HG03520 (cell line): ENCODE data around the gene RASSF8.

Experiments
- ATAC-seq: cut with Tn5 transposase; IDR thresholded peaks from one replicate; pipeline ENCODE4 v1.9.1; 2021; ENCODE audit warnings: mild to moderate bottlenecking, moderate library complexity; ENCODE audit not compliant: unreplicated experiment

The RASSF8 gene, protein sequence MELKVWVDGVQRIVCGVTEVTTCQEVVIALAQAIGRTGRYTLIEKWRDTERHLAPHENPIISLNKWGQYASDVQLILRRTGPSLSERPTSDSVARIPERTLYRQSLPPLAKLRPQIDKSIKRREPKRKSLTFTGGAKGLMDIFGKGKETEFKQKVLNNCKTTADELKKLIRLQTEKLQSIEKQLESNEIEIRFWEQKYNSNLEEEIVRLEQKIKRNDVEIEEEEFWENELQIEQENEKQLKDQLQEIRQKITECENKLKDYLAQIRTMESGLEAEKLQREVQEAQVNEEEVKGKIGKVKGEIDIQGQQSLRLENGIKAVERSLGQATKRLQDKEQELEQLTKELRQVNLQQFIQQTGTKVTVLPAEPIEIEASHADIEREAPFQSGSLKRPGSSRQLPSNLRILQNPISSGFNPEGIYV

DNA sequence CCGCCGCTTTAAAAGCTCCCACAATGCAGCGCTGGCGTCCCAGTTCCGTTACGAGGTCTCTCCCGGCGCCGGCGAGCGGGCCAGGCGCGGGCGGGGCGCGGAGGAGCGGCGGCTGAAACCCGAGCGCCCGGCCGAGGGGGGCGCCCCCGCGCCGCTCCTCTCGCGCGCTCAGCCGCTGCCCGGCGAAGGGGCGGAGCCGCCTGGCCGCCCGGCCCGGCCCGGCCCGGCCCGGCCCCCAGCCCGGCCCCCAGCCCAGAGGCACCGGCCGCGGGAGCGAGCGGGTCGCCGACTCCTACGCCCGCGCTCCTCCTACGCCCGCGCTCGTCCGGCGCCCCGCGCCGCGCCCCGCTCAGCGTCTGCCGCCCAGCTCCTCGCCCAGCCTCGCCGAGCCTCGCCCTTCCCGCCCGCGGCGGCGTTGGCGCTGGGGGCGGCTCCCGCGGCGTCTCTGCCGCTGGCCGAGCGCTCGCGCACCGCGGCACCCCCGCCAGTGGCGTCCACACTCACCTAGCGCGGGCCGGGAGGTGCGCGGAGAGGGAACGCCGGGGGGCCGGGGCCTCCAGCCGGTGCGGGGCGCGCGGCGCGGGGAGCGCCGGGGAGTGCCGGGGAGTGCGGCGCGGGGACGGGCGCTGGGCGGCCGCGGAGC is at the start of gene RASSF8:
RASSF8 (plus strand) TSS at position 255 of the 643 bp plus-strand sequence. CDS start 96,662 bp downstream, outside the sequence.
- ATAC-seq, result peak; percentile 79

DNA sequence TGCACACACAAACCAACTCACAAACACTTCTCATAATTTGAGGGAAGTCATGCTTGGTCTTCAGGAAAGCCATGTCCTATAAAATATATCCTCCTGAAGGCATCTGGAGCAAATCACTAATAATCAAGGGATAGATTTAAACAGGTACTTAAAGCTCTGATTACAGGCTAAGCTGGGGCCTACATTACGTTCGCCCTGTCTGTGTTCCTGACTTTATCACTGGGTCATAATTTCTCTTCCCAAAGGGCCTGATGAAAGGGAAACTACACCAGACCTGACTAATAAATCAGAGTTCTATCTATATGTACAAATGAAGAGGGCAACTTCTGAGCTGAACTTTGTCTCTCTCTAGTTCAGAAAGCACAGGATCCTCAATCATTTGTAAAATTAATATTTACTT is 43.9 kb upstream of the RASSF8 start:
- ATAC-seq, result no peak

- ATAC-seq, result no peak
Observed at GRCh38 chr12:25924491-25925001, 33.9 kb upstream of the RASSF8 start.

GRCh38 chr12:25925064-25925463 is 33.4 kb upstream of the RASSF8 start:
- ATAC-seq, result no peak

GRCh38 chr12:25926536-25926935 is 31.9 kb upstream of the RASSF8 start:
- no peak for ATAC-seq

GRCh38 chr12:25929142-25929541 is 29.3 kb upstream of the RASSF8 start:
- no peak for ATAC-seq

DNA sequence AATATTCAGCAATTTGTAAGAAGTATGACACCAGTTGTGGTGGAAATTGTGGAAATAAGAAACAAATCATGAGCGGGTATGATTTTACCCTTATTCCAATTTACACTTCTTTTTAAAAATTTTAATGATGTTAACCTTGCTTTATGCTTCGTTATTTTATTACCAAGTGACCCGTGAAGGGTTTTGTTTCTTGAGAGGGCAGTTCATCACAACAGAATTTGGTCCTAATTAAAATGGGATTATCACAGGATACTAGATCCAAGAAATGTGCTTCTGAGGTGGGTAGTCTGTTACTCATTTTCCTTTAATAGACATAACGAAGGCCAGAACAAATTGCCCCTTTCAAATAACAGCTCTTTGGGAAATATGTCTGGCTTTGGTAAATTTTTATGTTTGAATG is 25.5 kb upstream of the RASSF8 start:
- ATAC-seq, result no peak

- ATAC-seq, result no peak
Observed at GRCh38 chr12:25934456-25934855, 24.0 kb upstream of the RASSF8 start.

DNA sequence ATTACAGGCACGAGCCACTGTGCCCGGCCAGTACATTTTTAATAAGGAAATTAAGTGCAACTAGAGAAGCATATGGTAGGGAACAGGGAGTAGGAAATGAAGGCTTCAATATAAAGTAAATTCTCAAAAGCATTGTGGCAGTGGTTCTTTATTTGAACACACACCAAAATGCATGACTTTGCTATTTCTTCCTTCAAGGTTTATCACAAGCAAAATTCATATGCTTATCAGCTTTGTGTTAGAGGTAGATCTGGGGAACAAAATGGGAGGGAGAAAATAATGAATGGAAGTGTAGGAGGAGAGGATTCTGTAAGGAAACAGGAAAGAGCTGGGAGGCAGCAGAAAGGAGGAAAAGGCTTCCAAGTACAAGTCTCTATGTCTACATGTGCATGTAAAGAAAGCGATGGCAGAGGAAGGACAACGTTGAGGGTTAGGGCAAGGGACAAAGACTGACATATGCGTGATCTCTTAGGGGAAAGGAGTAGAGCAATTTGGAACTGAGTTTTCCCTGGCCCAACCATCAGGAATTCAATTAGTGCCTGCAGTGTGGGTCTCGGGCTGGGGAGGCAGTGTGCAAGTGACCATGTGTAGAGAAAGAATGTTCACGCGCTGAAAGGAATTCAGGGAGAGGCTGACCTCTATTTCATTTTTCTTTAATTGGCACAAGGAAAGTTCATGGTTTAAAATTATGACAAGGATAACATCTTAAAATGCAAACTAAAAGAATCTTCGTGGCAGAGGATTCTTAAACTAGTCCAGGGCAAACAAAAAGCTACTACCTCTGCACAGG is 22.9 kb upstream of the RASSF8 start:
- no peak for ATAC-seq

DNA sequence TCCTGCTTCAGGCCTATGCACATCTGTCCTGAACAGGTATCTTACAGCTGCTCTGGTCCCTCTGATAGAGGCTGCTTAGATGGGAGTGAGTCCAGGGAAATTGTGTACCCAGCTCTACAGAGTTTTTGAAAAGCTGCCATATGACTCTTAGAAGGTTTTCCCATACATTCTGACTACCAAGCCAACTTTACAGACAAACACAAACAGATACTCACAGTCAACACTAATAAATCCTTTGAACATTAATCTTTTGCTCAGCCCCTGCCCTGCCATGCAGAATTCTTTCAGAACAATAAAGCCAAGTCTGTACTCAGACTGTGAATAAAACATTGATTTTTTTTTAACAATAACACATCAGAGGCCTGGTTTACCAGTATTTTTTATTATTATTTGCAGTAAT is 21.4 kb upstream of the RASSF8 start:
- no peak for ATAC-seq

- no peak for ATAC-seq
Observed at GRCh38 chr12:25938581-25938980, 19.9 kb upstream of the RASSF8 start.

DNA sequence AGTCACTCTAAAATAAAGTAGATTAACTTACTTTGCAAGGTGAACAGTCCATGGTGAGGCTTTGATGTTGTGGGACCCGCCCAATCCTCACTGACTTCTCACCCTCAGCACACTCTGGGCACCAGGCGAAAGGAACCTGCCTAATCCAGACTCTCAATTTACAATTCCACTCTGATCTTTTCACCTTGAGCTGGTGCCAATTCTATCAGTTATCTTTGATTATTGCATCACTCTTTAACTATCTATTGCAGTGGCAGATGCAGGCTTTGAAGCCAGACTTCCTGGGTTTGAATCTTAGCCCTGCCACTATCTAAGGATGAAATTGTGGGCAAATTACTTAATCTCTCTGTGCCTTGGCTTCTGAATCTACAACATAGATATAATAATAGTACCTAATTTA is 18.9 kb upstream of the RASSF8 start:
- ATAC-seq, result no peak

DNA sequence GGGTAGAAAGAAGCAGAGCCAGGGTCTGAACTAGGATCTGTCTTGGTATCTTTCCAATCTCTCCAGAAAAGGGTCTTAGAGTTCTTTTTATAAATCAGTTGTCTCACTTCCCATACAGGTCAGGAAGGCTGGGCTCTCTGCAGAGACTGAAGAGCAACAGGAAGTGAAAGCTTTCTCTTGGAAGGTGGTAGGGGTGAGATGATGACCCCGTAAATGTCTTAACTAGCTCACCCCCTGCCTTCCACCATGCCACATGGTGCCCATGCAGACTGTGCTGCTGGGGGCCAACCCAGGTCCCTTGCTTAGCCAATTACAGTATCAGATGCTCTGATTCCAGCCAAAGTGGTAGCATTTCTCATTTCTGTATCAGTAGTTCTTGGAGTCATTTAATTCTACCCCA is 17.6 kb upstream of the RASSF8 start:
- no peak for ATAC-seq

DNA sequence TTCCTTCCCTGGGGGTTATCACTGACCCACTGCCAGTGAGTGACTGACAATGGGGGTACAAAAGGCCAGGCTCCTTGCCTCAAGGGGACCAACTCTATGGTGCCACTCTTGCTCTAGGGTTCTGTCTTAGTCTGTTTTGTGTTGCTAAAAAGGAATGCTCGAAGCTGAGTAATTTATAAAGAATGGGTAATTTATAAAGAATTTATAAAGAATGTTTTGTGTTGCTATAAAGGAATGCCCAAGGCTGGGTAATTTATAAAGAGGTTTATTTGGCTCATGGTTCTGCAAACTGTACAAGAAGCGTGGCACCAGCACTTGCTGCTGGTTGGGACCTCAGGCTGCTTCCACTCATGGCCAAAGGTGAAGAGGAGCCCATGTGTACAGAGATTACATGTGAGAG is 15.8 kb upstream of the RASSF8 start:
- no peak for ATAC-seq

DNA sequence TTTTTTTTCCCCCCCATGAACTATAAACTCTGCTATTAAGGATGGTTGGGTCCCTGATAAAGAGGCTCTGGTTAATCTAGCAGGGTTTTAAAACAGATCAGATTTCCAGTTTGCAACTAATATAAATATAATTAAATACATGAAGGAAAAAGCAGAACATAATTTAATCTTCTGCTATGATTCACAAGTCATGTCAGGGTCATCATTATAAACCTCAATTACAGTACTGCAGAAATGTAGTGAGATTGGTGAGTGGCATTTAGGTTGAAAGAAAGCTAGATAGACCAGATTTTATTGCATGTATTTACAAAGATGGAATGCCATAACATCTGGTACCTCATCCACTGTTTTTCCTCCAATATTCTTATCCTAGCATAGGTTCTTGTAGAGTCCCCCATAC is 14.5 kb upstream of the RASSF8 start:
- ATAC-seq, result no peak

DNA sequence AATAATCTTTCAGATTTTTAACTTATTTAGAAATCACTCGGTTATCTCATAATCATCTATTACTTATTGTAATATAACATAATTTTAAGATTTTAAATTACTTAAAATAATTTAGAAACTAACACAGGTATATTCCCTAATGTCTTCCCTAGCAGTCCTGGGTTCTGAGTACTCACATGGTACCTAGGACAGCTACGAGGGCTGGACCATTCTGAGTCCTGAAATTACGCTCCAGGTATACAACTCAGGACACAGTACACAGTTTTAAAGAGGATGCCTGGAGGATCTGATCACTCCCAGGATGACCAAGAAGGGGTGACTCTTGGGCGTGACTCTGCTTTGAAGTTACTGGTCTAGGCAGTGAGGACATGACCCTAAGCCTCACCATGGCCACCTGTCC is 9.1 kb upstream of the RASSF8 start:
- no peak for ATAC-seq

- no peak for ATAC-seq
Observed at GRCh38 chr12:25950329-25951115, 8.0 kb upstream of the RASSF8 start.

DNA sequence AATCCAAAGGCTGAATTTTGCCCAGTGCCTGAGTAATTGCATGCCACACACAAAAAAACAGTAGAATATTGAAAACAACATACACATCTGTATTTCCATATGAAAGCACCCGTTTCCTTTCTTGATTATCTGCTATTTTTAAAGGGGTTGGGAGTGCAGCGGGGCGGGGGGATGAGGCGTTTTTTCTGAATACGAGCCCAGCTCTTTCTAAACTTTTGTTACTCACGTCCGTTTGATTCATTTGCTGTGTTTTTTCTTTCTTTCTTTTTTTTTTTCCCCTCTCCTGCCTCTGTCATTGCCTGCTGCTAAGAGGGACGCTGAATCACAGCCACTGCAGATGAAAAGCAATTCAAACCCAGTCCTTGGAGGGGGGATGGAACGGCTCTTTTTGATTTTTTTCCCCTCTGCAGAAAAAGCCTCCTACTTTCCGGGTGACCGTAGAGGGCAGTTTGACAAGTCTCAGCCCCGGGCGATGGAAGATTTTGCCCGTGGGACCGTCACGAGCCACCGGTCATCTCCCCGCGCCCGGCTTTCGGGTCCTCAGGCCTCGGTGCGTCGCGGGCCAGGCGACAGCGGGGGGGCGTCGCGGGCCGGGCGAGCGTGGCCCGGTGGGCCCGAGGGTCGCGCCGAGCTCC is 572 bp upstream of the RASSF8 start:
- peak; percentile 6 for ATAC-seq

- ATAC-seq, result peak; percentile 41
Observed at GRCh38 chr12:25959071-25959961, 834 bp downstream of the RASSF8 start.
